Measurements from ENCODE around the gene NCMAP. TPM values are rescaled to one million over a fixed set of nuclear protein-coding genes. Genes with fewer than 3 reads are reported as not detected.

Gene NCMAP
- total RNA-seq, 2 experiments from 2014 or later = 0.99 to 1.1 TPM

DNA sequence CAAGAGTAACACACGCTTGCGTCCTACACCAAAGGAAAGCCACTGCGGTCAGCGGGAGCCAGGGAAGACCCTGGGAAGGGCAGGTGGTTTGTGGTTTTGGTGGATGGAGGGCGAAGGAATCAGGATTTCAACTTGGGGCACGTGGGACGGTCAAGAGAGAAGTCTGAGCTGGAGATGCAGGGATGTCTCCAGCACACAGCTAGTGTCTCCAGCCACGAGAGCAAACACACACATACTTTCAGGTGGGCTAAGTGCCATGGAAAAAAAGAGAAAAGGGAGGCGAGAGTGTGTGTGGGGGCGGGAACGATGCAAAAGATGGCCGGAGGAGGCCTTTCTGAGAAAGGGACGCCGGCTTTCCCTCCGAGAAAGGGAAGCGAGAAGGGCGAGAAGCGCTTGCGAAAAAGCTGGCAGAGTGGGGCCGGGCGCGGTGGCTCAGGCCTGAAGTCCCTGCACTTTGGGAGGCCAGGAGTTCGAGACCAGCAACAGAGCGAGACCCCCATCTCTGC lies 85.8 kb downstream of the NCMAP start:
- H3K27ac ChIP-seq (ENCODE audit: low read depth, low read length, poor library complexity, severe bottlenecking) = peak overlapping the region; percentile 82
- peaks cover 22% of the 10 kb centered on the region for H3K4me1 ChIP-seq (ENCODE audit: insufficient read depth, low read length, poor library complexity, severe bottlenecking)
- H3K9me3 ChIP-seq (ENCODE audit: low read length) = no peaks in the 10 kb centered on the region
- peak; percentile 45 for DNase-seq (ENCODE audit: low spot score)
- no peak overlapping the region for H2AFZ ChIP-seq (ENCODE audit: low read length)
- peaks cover 36% of the 10 kb centered on the region for H3K79me2 ChIP-seq (ENCODE audit: insufficient read depth, low read depth, low read length)
- no TSS peak for BruUV-seq (replicated peaks)
- peaks cover 33% of the 10 kb centered on the region for H3K36me3 ChIP-seq (ENCODE audit: insufficient read depth, low read length)
- ChIA-PET CTCF (ENCODE audit: unreplicated experiment) (interaction anchor here (0.8 kb wide), 1 partner anchor 249 kb away, joined by 3 read pairs; no protein-coding TSS in a partner anchor), POLR2A (interaction anchor here (0.9 to 2.0 kb wide), 3 partner anchors 11 to 443 kb away, joined by 3 to 9 read pairs (median 4); no protein-coding TSS in a partner anchor)
- TF ChIP-seq EZH2phosphoT487 (IDR thresholded peaks at IDR 0.05; ENCODE audit: borderline replicate concordance, low read depth, low read length) = no peak
- TF ChIP-seq, protein P1, sequence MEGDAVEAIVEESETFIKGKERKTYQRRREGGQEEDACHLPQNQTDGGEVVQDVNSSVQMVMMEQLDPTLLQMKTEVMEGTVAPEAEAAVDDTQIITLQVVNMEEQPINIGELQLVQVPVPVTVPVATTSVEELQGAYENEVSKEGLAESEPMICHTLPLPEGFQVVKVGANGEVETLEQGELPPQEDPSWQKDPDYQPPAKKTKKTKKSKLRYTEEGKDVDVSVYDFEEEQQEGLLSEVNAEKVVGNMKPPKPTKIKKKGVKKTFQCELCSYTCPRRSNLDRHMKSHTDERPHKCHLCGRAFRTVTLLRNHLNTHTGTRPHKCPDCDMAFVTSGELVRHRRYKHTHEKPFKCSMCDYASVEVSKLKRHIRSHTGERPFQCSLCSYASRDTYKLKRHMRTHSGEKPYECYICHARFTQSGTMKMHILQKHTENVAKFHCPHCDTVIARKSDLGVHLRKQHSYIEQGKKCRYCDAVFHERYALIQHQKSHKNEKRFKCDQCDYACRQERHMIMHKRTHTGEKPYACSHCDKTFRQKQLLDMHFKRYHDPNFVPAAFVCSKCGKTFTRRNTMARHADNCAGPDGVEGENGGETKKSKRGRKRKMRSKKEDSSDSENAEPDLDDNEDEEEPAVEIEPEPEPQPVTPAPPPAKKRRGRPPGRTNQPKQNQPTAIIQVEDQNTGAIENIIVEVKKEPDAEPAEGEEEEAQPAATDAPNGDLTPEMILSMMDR (conservative IDR thresholded peaks at IDR 0.05; ENCODE audit: low read length) = no peak
- H4K20me1 ChIP-seq (ENCODE audit: insufficient read depth, low read length) = peaks cover 23% of the 10 kb centered on the region
- no peaks in the 10 kb centered on the region for H3K9me2 ChIP-seq (ENCODE audit: insufficient read depth, low read length)
- H3K4me2 ChIP-seq (ENCODE audit: low read length) = peak overlapping the region; percentile 70
- H3K4me3 ChIP-seq (ENCODE audit: low read depth, low read length, poor library complexity, severe bottlenecking) = peak overlapping the region; percentile 83
- intact Hi-C loops (cut with micrococcal nuclease; ENCODE audit: unreplicated experiment) = loop anchor here (1.0 to 5.0 kb wide), 3 partner anchors 104 to 454 kb away; partner anchors contain the start of genes CLIC4, IFNLR1 and RCAN3

DNA sequence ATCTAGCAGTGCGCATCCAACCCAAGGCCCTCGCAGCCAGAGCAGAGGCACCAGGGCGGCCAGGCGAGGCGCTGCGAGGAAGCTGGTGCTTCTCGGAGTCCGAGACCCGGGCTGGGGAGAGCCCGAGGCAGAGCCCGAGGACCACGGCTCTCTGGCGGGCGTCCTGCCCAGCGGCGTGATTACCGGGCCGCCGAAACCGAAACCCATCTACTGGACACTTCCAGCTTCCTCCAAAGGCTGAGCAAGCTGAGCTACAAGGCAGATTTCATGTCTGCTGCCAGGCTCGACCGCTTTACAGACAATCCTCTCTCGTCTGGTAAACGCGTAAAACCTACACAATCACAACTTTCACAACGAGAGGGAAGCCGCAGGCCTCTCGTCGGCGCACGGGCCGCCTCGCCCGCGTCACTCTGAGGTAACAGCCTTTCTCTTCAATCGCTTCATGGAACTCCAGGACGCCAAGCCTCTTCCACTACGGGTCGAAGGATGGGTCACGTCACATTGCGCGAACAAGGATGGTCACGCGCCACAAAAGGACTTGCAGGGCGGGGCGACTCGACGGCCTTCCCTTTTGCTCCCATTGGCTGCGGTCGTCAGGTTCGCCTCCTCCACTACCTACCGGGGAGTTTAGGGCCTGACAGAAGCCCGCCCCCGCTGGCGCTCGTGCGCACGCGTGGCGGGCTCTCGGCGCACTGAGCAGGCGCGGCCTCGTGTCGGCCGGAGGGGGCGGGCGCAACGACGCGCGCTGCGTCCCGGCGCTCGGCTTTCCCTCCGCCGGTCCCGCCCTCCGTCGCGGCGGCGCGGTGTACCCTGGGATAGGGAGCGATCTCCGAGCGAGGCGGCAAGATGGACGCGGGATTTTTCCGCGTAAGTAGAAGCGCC lies 86.8 kb downstream of the NCMAP start, which contains the start of gene SRRM1:
SRRM1 (plus strand) TSS at position 822 of the 882 bp plus-strand sequence; CDS start at position 847, 25 bp downstream.
- Histone ChIP-seq H3K4me2 (ENCODE audit: low read length) (peak within 1 kb of the TSS; percentile 83), H3K27ac (ENCODE audit: low read depth, low read length, poor library complexity, severe bottlenecking) (peak within 1 kb of the TSS; percentile 82), H2AFZ (ENCODE audit: low read length) (peak within 1 kb of the TSS; percentile 63), H4K20me1 (ENCODE audit: insufficient read depth, low read length) (peaks cover 29% of the 10 kb centered on the region), H3K79me2 (ENCODE audit: insufficient read depth, low read depth, low read length) (peaks cover 46% of the 10 kb centered on the region), H3K36me3 (ENCODE audit: insufficient read depth, low read length) (peaks cover 44% of the 10 kb centered on the region), H3K4me3 (ENCODE audit: low read depth, low read length, poor library complexity, severe bottlenecking) (peak within 1 kb of the TSS; percentile 83), H3K9me3 (ENCODE audit: low read length) (no peaks in the 10 kb centered on the region), H3K4me1 (ENCODE audit: insufficient read depth, low read length, poor library complexity, severe bottlenecking) (peaks cover 22% of the 10 kb centered on the region), H3K9me2 (ENCODE audit: insufficient read depth, low read length) (no peaks in the 10 kb centered on the region)
- CTCF ChIA-PET (ENCODE audit: unreplicated experiment) = interaction anchor here (0.8 kb wide), 1 partner anchor 250 kb away, joined by 3 read pairs; no protein-coding TSS in a partner anchor
- peak; percentile 99 for DNase-seq (ENCODE audit: low spot score)
- TF ChIP-seq, protein P1 (conservative IDR thresholded peaks at IDR 0.05; ENCODE audit: low read length) = peak; percentile 51
- TF ChIP-seq EZH2phosphoT487 (IDR thresholded peaks at IDR 0.05; ENCODE audit: borderline replicate concordance, low read depth, low read length) = no peak
- POLR2A ChIA-PET = interaction anchor here (0.6 to 2.0 kb wide), 4 partner anchors 12 to 444 kb away, joined by 3 to 9 read pairs (median 4); no protein-coding TSS in a partner anchor
- intact Hi-C loops (cut with micrococcal nuclease; ENCODE audit: unreplicated experiment) = loop anchor here (1.0 to 5.0 kb wide), 3 partner anchors 103 to 455 kb away; partner anchors contain the start of genes CLIC4, IFNLR1 and RCAN3
- TSS peak; percentile 97 for BruUV-seq (replicated peaks)

All from OCI-LY7 (cell line).